OCI-LY7 (cell line): Measurements from ENCODE around the gene NOTCH2NLA. TPM values are rescaled to one million over a fixed set of nuclear protein-coding genes. Genes with fewer than 3 reads are reported as not detected.
"Not testable (repeated sequence)": the region's sequence is repeated elsewhere in the genome, so short reads cannot be mapped to it uniquely, and the experiment has no call there.

ENCODE experiments used
- BruUV-seq: library from RNA; stranded (reverse); fragments of 400-500 nt; replicated peaks from 2 replicates; lab custom pipeline; 2021; lab: Mats Ljungman, UMichigan
- CTCF ChIA-PET: fragments of 300-600 bp; sonication (Branson Sonifier 250); formaldehyde crosslinking; loops from one replicate; lab custom pipeline; 2022; ENCODE audit warnings: antibody characterized with exemption; ENCODE audit not compliant: unreplicated experiment; lab: Charles Lee
- POLR2A ChIA-PET: fragments of 300-600 bp; sonication (Branson Sonifier 250); formaldehyde crosslinking; loops from one replicate; lab custom pipeline; 2022; ENCODE audit warnings: antibody characterized with exemption; lab: Charles Lee
- DNase-seq: peaks from one replicate; pipeline ENCODE4 v3.0.0-alpha.2; 2015; ENCODE audit warnings: low spot score
- H2AFZ ChIP-seq: fragments of 200-600 bp; sonication (generic), shearing (Covaris generic); 2 replicates; pipeline ENCODE4 v1.6.1; 2014; ENCODE audit warnings: mild to moderate bottlenecking, antibody characterized with exemption, low read length, moderate library complexity
- H3K27ac ChIP-seq: fragments of 200-600 bp; sonication (generic); 2 replicates; pipeline ENCODE4 v1.5.1; 2014; ENCODE audit warnings: mixed run types, low read depth, mild to moderate bottlenecking, moderate library complexity, low read length, inconsistent platforms; ENCODE audit not compliant: poor library complexity, severe bottlenecking
- H3K36me3 ChIP-seq: fragments of 200-600 bp; sonication (generic); 2 replicates; pipeline ENCODE4 v1.6.1; 2014; ENCODE audit warnings: mild to moderate bottlenecking, antibody characterized with exemption, low read length, moderate library complexity, mixed read lengths; ENCODE audit not compliant: insufficient read depth
- H3K4me1 ChIP-seq: fragments of 200-600 bp; sonication (generic); 2 replicates; pipeline ENCODE4 v1.5.1; 2014; ENCODE audit warnings: mild to moderate bottlenecking, low read length; ENCODE audit not compliant: insufficient read depth, poor library complexity, severe bottlenecking
- H3K4me2 ChIP-seq: fragments of 200-600 bp; sonication (generic); 2 replicates; pipeline ENCODE4 v1.6.1; 2014; ENCODE audit warnings: mild to moderate bottlenecking, low read length
- H3K4me3 ChIP-seq: fragments of 200-600 bp; sonication (generic); 2 replicates; pipeline ENCODE4 v1.5.1; 2014; ENCODE audit warnings: mild to moderate bottlenecking, low read depth, low read length; ENCODE audit not compliant: poor library complexity, severe bottlenecking
- H3K79me2 ChIP-seq: fragments of 200-600 bp; sonication (generic); 2 replicates; pipeline ENCODE4 v1.6.1; 2016; ENCODE audit warnings: low read depth, mild to moderate bottlenecking, low read length, moderate library complexity, mixed read lengths; ENCODE audit not compliant: insufficient read depth
- H3K9me2 ChIP-seq: fragments of 200-600 bp; sonication (generic); 2 replicates; pipeline ENCODE4 v1.6.1; 2016; ENCODE audit warnings: mild to moderate bottlenecking, low read length, mixed read lengths; ENCODE audit not compliant: insufficient read depth
- H3K9me3 ChIP-seq: fragments of 200-600 bp; sonication (generic); 2 replicates; pipeline ENCODE4 v1.6.1; 2014; ENCODE audit warnings: mild to moderate bottlenecking, mixed run types, low read length, mixed read lengths
- H4K20me1 ChIP-seq: fragments of 200-600 bp; sonication (generic); 2 replicates; pipeline ENCODE4 v1.6.1; 2014; ENCODE audit warnings: mild to moderate bottlenecking, antibody characterized with exemption, low read length, moderate library complexity, mixed read lengths; ENCODE audit not compliant: insufficient read depth
- intact Hi-C: fragments of 100-400 bp; cut with micrococcal nuclease; formaldehyde crosslinking; loops from one replicate; pipeline ENCODE4 v1.10.0; 2022; ENCODE audit not compliant: unreplicated experiment
- total RNA-seq, 2 experiments: library from RNA; depleted of rRNA in 1 of 2; stranded (reverse); fragments of >200 nt in 1 of 2; shearing (Covaris generic) in 1 of 2; gene quantifications; 2 replicates each; pipeline ENCODE4 v1.2.3, GENCODE V29; 2014 to 2022

NOTCH2NLA gene
- total RNA-seq, 2 experiments from 2014 or later, result 19.6 to 31.1 TPM

DNA sequence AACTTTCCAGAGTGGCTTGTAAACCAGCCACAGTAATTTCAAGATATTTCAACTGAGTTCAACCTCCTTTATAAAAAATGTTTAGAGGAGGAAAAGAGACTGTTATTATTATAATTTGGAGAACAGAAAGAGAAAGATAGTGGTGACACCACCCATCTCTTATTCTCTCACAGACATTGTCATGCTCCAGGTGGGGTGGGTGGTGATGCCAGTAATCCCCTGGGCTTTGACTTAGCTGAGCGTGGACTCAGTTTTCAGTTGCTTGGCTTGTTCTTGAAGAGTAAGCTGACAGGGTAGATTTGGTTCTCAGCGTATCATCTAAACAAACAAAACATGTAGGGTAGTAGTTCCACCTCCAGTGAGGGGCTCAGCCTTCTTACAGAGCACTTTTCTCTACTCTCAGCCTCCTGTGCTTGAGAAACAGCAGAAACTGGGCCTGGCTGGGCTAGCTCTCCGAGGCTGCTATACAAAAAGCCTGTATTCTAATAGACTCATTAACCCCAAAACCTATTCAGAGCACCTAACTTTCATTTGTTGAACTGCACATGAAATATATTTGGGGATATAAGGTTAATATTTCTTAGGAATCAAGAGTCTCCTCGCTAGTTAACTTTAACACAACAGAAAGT, 25.9 kb upstream of the NOTCH2NLA start:
- H2AFZ ChIP-seq, POLR2A ChIA-PET, H3K36me3 ChIP-seq, H3K79me2 ChIP-seq, H4K20me1 ChIP-seq, BruUV-seq, DNase-seq, H3K4me1 ChIP-seq, H3K9me3 ChIP-seq, H3K4me2 ChIP-seq, H3K9me2 ChIP-seq, CTCF ChIA-PET, H3K4me3 ChIP-seq, intact Hi-C loops, H3K27ac ChIP-seq: not testable (repeated sequence)

DNA sequence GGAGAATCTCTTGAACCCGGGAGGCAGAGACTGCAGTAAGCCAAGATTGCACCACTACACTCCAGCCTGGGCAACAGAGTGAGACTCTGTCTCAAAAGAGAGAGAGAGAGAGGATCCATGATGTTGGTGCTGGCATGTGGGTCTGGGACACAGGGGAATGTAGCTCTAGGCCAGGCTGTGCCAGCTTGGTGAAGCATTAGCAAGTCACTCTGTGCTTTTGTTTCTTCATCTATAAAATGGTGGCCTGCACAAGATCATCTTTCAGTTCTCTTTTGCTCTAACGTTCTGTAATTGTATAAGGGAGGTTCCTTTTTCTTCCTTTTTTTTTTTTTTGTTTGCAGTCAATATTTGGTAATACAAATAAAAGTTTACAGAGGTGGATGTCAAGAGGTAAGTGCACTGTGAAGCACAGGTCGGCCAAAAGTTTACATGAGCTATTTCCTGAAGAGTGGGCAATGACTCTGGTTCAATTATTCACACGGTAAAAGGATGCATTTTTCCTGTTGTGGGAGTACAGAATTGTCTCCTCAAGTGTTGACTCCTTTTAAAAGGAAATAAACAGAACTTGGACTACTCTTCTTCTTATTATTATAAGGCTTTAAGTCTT, 24.5 kb upstream of the NOTCH2NLA start:
- H2AFZ ChIP-seq, POLR2A ChIA-PET, BruUV-seq, H4K20me1 ChIP-seq, H3K9me2 ChIP-seq, intact Hi-C loops, H3K4me2 ChIP-seq, H3K4me1 ChIP-seq, DNase-seq, H3K9me3 ChIP-seq, H3K36me3 ChIP-seq, H3K4me3 ChIP-seq, CTCF ChIA-PET, H3K27ac ChIP-seq, H3K79me2 ChIP-seq: not testable (repeated sequence)

DNA sequence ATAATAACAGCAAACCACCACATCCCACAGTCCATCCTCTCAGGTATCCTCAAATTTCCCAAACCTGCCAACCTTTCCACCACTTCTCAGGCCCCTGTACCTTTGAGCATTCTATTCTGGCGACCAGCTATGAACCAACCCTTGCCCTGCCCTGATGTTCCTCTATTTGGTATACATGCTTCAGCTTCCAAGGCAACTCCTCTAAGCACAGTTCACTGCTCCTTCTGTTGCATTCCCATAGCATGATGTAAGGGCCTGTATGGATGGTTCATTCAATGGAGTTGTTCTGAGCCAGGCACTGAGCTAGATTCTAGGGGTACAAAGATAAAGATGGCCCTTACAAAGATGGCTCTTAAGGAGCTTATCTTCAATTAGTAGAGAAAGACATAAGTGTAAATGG, 22.7 kb upstream of the NOTCH2NLA start:
- DNase-seq, H3K9me3 ChIP-seq, H3K4me2 ChIP-seq, POLR2A ChIA-PET, CTCF ChIA-PET, H2AFZ ChIP-seq, H3K4me1 ChIP-seq, H3K36me3 ChIP-seq, BruUV-seq, H4K20me1 ChIP-seq, H3K9me2 ChIP-seq, H3K79me2 ChIP-seq, H3K27ac ChIP-seq, intact Hi-C loops, H3K4me3 ChIP-seq: not testable (repeated sequence)

DNA sequence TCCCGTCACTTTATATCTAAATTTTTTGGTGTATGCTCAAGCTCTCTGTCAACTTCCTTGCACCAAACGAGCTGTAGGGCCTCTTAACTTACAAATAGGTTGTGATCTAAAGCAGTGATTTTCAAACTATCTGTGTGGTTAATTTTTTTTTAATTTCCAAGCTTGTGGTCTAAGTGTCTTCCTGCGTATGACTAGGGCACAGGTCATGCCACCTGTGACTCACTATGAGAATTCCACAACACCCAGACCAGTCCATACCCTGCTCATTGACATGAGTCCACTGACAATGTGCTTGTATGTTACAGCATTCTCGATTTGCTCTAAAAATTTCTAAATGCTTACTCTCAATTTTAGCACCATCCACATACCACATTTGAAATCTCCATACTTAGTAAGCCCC, 19.8 kb upstream of the NOTCH2NLA start:
- H3K4me1 ChIP-seq, CTCF ChIA-PET, H3K4me3 ChIP-seq, DNase-seq, H3K4me2 ChIP-seq, H3K9me2 ChIP-seq, H3K9me3 ChIP-seq, intact Hi-C loops, POLR2A ChIA-PET, H3K36me3 ChIP-seq, H2AFZ ChIP-seq, H3K27ac ChIP-seq, H3K79me2 ChIP-seq, BruUV-seq, H4K20me1 ChIP-seq: not testable (repeated sequence)

DNA sequence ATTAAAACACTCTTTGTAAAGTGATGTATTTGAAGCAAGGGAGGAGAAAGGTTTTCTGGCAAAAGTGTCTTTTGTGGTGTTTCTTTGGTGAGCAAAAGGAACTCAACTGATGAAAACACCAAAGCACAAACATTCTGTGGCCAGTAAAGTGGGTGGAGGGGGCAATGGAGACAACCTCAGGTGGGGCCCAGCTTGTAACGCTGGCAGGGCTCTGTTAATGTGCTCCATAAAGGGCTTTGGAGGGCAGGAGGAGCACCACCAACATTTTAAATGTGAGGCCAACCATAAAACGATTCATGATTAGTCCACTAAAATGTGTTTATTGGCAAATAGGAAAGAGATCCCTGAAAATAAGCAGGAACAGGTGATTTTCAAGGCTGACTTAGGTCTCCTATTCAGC, 7.8 kb upstream of the NOTCH2NLA start:
- BruUV-seq, intact Hi-C loops, H4K20me1 ChIP-seq, H3K4me2 ChIP-seq, H3K36me3 ChIP-seq, POLR2A ChIA-PET, H2AFZ ChIP-seq, H3K4me1 ChIP-seq, CTCF ChIA-PET, H3K27ac ChIP-seq, H3K9me3 ChIP-seq, DNase-seq, H3K4me3 ChIP-seq, H3K9me2 ChIP-seq, H3K79me2 ChIP-seq: not testable (repeated sequence)

DNA sequence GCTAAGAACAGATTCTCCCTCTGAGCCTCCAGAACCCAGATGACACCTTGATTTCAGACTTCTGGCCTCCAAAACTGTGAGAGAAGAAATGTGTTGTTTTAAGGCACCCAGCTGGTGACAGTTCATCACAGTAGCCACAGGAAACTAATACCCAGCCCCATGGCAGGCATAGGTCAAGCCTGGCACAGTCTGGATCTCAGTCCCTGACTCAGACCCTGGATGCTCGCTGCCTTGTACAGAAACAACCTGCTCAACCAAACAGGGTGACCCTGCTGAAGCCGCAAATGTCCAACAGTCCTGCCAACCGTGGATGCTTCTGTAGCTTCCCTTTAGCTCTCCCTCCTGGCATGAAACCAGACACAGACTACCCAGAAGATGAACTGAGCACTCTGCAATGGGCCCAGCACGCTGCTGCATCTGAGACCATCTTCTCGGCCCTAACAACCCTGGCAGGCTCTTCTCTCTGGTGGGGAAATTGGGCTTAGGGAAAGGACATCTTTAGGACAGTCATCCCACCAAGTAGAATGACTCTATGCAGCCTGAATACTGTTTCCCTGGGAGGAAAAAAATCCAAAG, 7.3 kb upstream of the NOTCH2NLA start:
- H3K4me2 ChIP-seq, H3K79me2 ChIP-seq, intact Hi-C loops, H3K27ac ChIP-seq, H4K20me1 ChIP-seq, H3K36me3 ChIP-seq, CTCF ChIA-PET, H3K9me2 ChIP-seq, H3K9me3 ChIP-seq, BruUV-seq, H3K4me3 ChIP-seq, H3K4me1 ChIP-seq, DNase-seq, POLR2A ChIA-PET, H2AFZ ChIP-seq: not testable (repeated sequence)
